Thyroid gland (tissue), 4 donors: Measurements from ENCODE around the gene ACACB.

ENCODE experiments used
- POLR2A ChIP-seq, 2 donors: fragments of 450-650 bp; IDR thresholded peaks; one replicate each; pipeline ENCODE4 v1.6.1; 2017; ENCODE audit warnings: antibody characterized with exemption in 2 of 2, mild to moderate bottlenecking in 2 of 2, moderate library complexity in 1 of 2
- TF ChIP-seq, protein P1 (sequence below), 6 experiments: fragments of 200-600 bp in 3 of 6; fragments of 450-650 bp in 3 of 6; sonication (generic) in 3 of 6; IDR thresholded peaks; one replicate each; pipeline ENCODE4 v1.5.1; 2016 to 2019; ENCODE audit warnings: antibody characterized with exemption in 6 of 6, mild to moderate bottlenecking in 2 of 6, inconsistent platforms in 1 of 6, moderate library complexity in 1 of 6

DNA sequence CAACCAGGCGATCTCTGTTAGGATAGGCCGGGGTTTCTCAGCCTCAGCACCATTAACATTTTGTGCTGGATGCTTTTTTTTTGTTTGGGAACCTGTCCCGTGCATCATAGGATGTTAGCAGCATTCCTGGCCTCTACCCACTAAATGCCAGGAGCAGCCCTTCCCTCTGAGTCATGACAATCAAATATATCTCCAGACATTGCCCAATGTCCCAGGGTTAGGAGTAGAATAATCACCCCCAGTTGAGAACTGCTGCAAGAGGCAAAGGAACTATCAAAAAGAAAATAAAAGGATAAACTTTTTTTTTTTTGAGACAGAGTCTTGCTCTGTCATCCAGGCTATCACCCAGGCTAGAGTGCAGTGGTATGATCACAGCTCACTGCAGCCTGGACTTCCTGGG is 76.0 kb downstream of the ACACB start:
- TF ChIP-seq, protein P1, sequence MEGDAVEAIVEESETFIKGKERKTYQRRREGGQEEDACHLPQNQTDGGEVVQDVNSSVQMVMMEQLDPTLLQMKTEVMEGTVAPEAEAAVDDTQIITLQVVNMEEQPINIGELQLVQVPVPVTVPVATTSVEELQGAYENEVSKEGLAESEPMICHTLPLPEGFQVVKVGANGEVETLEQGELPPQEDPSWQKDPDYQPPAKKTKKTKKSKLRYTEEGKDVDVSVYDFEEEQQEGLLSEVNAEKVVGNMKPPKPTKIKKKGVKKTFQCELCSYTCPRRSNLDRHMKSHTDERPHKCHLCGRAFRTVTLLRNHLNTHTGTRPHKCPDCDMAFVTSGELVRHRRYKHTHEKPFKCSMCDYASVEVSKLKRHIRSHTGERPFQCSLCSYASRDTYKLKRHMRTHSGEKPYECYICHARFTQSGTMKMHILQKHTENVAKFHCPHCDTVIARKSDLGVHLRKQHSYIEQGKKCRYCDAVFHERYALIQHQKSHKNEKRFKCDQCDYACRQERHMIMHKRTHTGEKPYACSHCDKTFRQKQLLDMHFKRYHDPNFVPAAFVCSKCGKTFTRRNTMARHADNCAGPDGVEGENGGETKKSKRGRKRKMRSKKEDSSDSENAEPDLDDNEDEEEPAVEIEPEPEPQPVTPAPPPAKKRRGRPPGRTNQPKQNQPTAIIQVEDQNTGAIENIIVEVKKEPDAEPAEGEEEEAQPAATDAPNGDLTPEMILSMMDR (IDR thresholded peaks at IDR 0.05) = no peak
- TF ChIP-seq POLR2A (IDR thresholded peaks at IDR 0.05) = no peak
